ENCODE measurements around the gene MSL1. TPM values are rescaled to one million over a fixed set of nuclear protein-coding genes. Genes with fewer than 3 reads are reported as not detected.

Gene MSL1
- total and polyA plus RNA-seq, 2 of the 13 experiments (the other 11 are each of a cell fraction or from before 2014, with no cell fraction given) = 63.8 to 88.5 TPM

DNA sequence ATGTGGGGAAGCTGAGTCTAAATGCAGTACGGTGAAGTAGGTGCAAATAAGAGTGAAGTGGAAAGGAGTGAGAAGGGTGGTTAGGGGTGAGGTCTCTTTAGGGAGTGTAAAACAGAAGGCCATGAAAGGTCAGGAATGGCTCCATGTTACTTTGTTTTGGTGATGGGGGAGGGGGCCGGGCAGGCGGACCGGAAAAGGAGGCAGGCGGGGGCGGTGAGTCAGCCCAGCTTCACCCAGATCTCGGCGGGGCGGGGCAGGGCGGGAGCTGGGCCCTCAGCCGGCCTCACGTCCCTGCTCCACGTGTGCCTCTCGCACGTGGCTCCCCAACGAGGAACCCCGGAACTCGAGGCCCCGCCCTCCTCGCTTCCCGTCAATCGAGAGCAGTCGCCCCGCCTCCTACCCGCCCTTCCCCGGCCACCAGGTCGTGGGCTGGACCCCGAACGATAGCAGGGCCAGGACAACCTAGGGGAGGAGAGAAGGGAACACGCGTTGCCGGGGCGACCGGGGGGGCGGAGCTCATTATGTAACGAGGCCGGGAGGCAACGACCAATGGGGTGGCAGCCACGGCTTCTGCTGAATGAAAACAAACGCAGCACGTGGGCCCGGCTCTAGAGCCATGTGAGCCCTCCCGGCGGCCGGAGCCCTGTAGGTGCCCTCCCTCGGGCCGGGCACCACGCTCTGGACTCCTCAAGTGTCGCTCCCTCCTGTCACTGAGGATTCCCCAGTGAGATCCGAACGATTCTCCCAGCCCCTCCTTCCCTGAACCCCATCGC is 22.7 kb upstream of the MSL1 start:
- intact Hi-C loops (cut with micrococcal nuclease; ENCODE audit: unreplicated experiment) = no loop called here
- peak overlapping the region; percentile 94 for H3K4me2 ChIP-seq (ENCODE audit: low read depth, low read length)
- H3K36me3 ChIP-seq (replicated peaks in 1 of 2; ENCODE audit: control insufficient read depth in 1 of 2, insufficient read depth in 2 of 2, low read length in 2 of 2) = peaks cover 17 to 33% of the 10 kb centered on the region in 2 experiments
- DNase-seq (ENCODE audit: low spot score) (peak; percentile 99), ATAC-seq (peak; percentile 60), FAIRE-seq (peak; percentile 82)
- 2% methylated on average over 32 of the region's 52 CpGs for WGBS (ENCODE audit: low lambda C conversion rate)
- ChIA-PET POLR2A (interaction anchor here (0.8 to 8.1 kb wide), 19 partner anchors 8 to 639 kb away, joined by 3 to 568 read pairs (median 9); partner anchors contain the start of genes CASC3, CSF3, MED24 and MSL1), CTCF (ENCODE audit: low intra/inter-chr PET ratio, low total read pairs) (no interaction called here)
- peak overlapping the region; percentile 95 for H3K27ac ChIP-seq (ENCODE audit: extremely low read length, insufficient read depth, low read length)
- H2AFZ ChIP-seq (ENCODE audit: low read length) = no peak overlapping the region
- H3K4me3 ChIP-seq (replicated peaks in 1 of 3; ENCODE audit: insufficient read depth in 1 of 3, low read depth in 2 of 3, low read length in 3 of 3) = peak overlapping the region; percentile 72 to 86 (median 79)
- no peaks in the 10 kb centered on the region; a peak in 1 of 5 replicates for H3K27me3 ChIP-seq (ENCODE audit: control insufficient read depth in 1 of 2, insufficient read depth in 2 of 2, low read length in 2 of 2)
- BruUV-seq (replicated peaks) = no TSS peak
- H3K4me1 ChIP-seq (ENCODE audit: insufficient read depth, low read length) = peaks cover 67% of the 10 kb centered on the region
- H4K20me1 ChIP-seq (ENCODE audit: insufficient read depth, low read length) = no peaks in the 10 kb centered on the region
- H3K79me2 ChIP-seq (ENCODE audit: insufficient read depth, low read length) = peaks cover 18% of the 10 kb centered on the region
- in situ Hi-C loops (cut with HindIII; ENCODE audit: extremely low pct_ligation_motif_present, low pct_unique_long_range_greater_than_20kb) = no loop called here
- peak overlapping the region; percentile 94 for H3K9ac ChIP-seq (ENCODE audit: insufficient read depth, low read depth, low read length)
- no peaks in the 10 kb centered on the region for H3K9me3 ChIP-seq (ENCODE audit: low read length)
- TF ChIP-seq MIER2 (CRISPR knock-in tag; IDR thresholded peaks at IDR 0.05) (peak; percentile 75), ZBTB38 (CRISPR knock-in tag; IDR thresholded peaks at IDR 0.05) (peak; percentile 97), ZNF747 (CRISPR knock-in tag; IDR thresholded peaks at IDR 0.05; ENCODE audit: borderline replicate concordance) (peak; percentile 99), NR2F2 (IDR thresholded peaks at IDR 0.05; ENCODE audit: borderline replicate concordance, low read depth) (peak; percentile 27; the same call in 1 of the 2 replicates), ZNF605 (CRISPR knock-in tag; IDR thresholded peaks at IDR 0.05) (peak; percentile 97), THRA (CRISPR knock-in tag; IDR thresholded peaks at IDR 0.05; ENCODE audit: borderline replicate concordance) (peak; percentile 98), RARA (CRISPR knock-in tag; IDR thresholded peaks at IDR 0.05) (peak; percentile 97), NONO (IDR thresholded peaks at IDR 0.05) (no peak), NONO (CRISPR knock-in tag; conservative IDR thresholded peaks at IDR 0.05) (peak; percentile 95), NR2F1 (CRISPR knock-in tag; IDR thresholded peaks at IDR 0.05) (peak; percentile 69 to 72), NR2F6 (IDR thresholded peaks at IDR 0.05) (peak; percentile 75), NR2F6 (CRISPR knock-in tag; IDR thresholded peaks at IDR 0.05) (peak; percentile 96), U2AF1 (optimal IDR thresholded peaks at IDR 0.05; ENCODE audit: low read depth, low read length) (no peak), HES4 (CRISPR knock-in tag; IDR thresholded peaks at IDR 0.05; ENCODE audit: borderline replicate concordance) (peak; percentile 97), ATF7 (IDR thresholded peaks at IDR 0.05) (no peak), ATF7 (CRISPR knock-in tag; IDR thresholded peaks at IDR 0.05) (peak; percentile 75), ZNF740 (CRISPR knock-in tag; IDR thresholded peaks at IDR 0.05) (0 out of 2 replicates have a peak, but pooled peaks have one; percentile 37), ZKSCAN5 (CRISPR knock-in tag; IDR thresholded peaks at IDR 0.05) (no peak), ZFX (CRISPR knock-in tag; IDR thresholded peaks at IDR 0.05; ENCODE audit: low read depth) (peak; percentile 91)
- TF ChIP-seq, protein P1, sequence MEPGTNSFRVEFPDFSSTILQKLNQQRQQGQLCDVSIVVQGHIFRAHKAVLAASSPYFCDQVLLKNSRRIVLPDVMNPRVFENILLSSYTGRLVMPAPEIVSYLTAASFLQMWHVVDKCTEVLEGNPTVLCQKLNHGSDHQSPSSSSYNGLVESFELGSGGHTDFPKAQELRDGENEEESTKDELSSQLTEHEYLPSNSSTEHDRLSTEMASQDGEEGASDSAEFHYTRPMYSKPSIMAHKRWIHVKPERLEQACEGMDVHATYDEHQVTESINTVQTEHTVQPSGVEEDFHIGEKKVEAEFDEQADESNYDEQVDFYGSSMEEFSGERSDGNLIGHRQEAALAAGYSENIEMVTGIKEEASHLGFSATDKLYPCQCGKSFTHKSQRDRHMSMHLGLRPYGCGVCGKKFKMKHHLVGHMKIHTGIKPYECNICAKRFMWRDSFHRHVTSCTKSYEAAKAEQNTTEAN (CRISPR knock-in tag; conservative IDR thresholded peaks at IDR 0.05) = peak; percentile 95
- TF ChIP-seq, protein P2, sequence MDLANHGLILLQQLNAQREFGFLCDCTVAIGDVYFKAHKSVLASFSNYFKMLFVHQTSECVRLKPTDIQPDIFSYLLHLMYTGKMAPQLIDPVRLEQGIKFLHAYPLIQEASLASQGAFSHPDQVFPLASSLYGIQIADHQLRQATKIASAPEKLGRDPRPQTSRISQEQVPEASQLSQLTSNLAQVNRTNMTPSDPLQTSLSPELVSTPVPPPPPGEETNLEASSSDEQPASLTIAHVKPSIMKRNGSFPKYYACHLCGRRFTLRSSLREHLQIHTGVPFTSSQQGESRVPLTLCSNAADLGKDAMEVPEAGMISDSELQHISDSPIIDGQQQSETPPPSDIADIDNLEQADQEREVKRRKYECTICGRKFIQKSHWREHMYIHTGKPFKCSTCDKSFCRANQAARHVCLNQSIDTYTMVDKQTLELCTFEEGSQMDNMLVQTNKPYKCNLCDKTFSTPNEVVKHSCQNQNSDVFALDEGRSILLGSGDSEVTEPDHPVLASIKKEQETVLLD (CRISPR knock-in tag; IDR thresholded peaks at IDR 0.05; ENCODE audit: low read depth) = peak; percentile 89
